Hippocampal formation (tissue), 2 donors: ENCODE results near the gene CXCL12.

Experiments
- DNase-seq, 2 donors: peaks; one replicate each; lab custom pipeline; 2025; lab: John Stamatoyannopoulos, UW

The CXCL12 gene

DNA sequence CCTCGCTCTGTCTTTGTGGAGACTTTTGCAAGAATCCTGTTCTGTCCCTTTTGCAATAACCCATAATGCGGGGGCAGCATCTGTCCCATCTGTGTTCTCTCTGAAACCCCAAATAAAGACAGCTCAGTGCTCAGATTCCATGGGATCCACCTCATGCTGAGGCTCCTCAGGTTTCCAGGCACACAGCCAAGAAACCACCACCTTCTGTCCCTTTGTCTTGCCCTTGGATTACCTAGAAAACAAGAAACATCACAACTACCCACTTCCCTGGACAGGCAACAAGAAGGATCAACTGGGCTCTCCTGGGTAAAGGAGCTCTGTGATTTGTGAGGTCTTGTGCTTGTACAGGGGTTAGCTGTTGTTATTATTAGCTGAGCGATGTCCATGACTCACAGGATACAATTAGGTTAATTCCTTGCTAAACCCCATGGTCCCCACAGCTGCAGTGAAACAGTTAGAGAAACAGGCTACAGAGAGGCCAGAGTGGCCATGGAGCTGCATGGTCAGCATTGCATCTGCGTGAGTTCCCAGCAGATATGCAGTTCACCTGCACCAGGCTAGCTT is 50.2 kb downstream of the CXCL12 start:
- DNase-seq = no peak

DNA sequence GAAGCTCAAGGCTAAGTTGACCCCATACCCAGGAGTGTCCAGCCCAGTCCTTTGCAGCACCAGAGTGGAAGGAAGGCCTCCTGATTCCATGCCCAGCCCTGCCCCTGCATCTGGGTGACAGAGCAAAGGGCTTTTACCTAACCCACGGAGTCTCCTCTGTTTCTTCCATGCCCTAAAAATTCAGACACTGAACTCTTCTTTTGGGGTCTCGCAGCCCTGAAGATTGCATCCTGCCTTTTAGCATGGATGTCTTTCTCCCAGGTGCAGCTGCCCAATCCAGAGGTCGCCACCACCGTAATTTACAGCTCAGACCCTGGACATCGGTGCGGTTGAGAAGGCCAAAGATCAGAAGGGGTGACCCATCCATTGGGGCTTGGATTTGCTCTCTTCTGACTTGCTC is 50.8 kb downstream of the CXCL12 start:
- no peak for DNase-seq

DNA sequence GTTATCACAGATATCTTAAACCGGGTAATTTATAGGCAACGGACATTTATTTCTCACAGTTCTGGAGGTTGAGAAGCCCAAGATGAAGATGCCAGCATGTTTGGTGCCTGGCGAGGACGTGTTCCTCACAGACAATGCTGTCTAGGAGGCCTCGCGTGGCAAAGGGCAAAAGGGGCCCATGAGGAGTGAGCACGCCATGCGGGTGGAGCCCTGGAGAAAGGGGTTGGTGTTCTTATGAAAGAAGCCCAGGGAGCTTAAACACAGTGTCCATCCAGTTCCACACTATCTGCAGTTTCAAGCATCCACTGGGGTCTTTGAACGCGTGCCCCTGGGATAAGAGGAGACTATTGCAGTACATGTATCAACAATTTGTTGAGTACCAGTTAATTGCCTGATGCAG is 51.4 kb downstream of the CXCL12 start:
- DNase-seq = no peak

DNA sequence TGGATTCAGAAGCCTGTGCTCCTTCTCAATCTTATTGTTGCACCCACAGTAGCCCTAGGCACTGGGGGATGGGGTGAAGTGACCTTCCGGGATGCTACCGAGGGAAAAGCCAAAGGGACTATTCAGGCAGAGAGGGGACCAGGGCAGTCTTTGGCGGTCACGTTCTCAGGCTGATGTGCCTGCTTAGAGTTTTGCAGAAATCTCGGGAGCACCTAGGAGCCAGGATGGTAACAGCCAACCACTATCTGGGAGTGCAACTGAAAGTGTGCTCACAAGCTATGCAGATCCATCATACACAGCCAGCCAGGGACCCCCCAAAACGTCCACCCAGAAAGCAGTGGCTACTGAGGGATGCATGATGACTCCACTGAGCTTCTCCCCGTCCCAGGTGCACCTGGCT is 52.4 kb downstream of the CXCL12 start:
- DNase-seq = no peak

DNA sequence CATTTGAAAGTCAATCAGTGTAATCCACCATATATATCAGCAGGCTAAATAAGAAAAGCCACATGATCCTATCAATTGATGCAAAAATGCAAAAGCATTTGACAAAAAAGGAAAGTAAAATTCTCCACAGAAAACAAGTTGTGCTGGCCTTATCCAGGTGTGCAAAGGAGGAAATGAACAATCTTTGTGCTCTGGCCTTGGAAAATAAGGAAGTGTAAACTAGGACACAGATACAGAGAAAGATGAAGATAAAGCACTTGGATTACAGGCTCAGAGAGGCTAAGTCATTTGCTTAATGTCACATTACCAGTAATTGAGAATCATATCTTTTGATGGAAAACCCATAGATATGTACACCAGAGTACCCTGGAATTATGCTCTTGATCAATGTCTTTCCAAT is 54.5 kb downstream of the CXCL12 start:
- no peak for DNase-seq

DNA sequence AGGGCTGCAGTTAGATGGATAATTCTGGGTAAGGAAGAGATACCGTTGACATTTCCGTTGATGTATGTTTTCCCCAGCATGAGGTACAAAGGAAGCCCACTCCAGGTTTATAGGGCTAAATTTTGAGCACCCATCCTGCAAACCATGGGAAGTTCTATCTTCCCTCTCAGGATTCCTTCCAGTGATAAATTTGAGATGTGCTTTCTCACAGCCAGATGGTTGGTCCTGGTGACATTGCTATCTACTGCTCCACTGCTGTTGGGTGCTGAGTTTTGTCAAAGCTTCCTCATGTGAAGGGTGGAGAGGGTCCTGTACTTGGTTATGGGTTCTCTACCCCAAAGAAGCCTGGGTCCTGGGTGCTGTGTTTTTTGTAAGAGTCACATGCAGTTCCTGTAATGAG is 57.4 kb downstream of the CXCL12 start:
- no peak for DNase-seq
